Panc1 (cell line): ENCODE data around the gene EPHB1.

Source experiments
- POLR2AphosphoS5 ChIP-seq: IDR thresholded peaks from 2 replicates; pipeline ENCODE4 v1.6.1; 2012; ENCODE audit warnings: mild to moderate bottlenecking, low read depth, low read length, moderate library complexity
- TCF7L2 ChIP-seq: IDR thresholded peaks from 2 replicates; pipeline ENCODE4 v1.6.1; 2011; ENCODE audit warnings: mild to moderate bottlenecking, low read depth, low read length, inconsistent platforms
- TF ChIP-seq, protein P1 (sequence below): fragments of 450-650 bp; IDR thresholded peaks from 2 replicates; pipeline ENCODE4 v1.5.1; 2017; ENCODE audit warnings: mild to moderate bottlenecking

DNA sequence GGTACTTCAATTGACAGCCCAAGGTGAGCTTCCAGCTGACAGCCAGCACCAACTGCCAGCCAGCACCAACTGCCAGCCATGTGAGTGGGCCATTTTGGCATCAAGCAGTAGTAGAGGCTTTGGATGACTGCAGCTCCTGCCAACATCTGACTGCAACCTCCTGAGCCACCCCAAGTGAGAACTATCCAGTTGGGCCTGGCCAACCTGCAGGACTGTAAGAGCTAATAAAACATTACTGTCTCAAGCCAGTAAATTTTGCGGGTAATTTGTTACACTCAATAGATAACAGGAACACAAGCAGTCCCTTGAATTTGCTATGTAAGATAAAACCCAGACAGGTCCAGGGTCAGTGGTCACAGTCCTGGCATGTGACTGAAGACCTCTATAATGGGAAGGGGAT is 29.7 kb downstream of the EPHB1 start:
- TF ChIP-seq, protein P1, sequence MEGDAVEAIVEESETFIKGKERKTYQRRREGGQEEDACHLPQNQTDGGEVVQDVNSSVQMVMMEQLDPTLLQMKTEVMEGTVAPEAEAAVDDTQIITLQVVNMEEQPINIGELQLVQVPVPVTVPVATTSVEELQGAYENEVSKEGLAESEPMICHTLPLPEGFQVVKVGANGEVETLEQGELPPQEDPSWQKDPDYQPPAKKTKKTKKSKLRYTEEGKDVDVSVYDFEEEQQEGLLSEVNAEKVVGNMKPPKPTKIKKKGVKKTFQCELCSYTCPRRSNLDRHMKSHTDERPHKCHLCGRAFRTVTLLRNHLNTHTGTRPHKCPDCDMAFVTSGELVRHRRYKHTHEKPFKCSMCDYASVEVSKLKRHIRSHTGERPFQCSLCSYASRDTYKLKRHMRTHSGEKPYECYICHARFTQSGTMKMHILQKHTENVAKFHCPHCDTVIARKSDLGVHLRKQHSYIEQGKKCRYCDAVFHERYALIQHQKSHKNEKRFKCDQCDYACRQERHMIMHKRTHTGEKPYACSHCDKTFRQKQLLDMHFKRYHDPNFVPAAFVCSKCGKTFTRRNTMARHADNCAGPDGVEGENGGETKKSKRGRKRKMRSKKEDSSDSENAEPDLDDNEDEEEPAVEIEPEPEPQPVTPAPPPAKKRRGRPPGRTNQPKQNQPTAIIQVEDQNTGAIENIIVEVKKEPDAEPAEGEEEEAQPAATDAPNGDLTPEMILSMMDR, result no peak
- TF ChIP-seq POLR2AphosphoS5, result no peak
- no peak for TF ChIP-seq TCF7L2
